ENCODE results near the gene TMEM233. TPM values are rescaled to one million over a fixed set of nuclear protein-coding genes. Genes with fewer than 3 reads are reported as not detected.
A peak's percentile ranks its signal among the peaks of the same experiment; 100 is the strongest.

The TMEM233 gene
- total and polyA plus RNA-seq, 2 experiments from 2014 or later: 0.24 to 0.71 TPM

- Histone ChIP-seq H2AFZ (no peak overlapping the region), H3K27ac (ENCODE audit: low read depth) (no peak overlapping the region), H3K36me3 (ENCODE audit: insufficient read depth) (no peaks in the 10 kb centered on the region), H3K4me2 (no peak overlapping the region), H3K27me3 (ENCODE audit: insufficient read depth) (no peaks in the 10 kb centered on the region), H3K4me1 (ENCODE audit: insufficient read depth) (no peaks in the 10 kb centered on the region), H3K9me2 (ENCODE audit: insufficient read depth) (0 out of 2 replicates have a peak, but pooled peaks cover 4% of the 10 kb centered on the region), H3F3A (replicated peaks; ENCODE audit: low read depth) (no peaks in the 10 kb centered on the region), H3K79me2 (replicated peaks; ENCODE audit: insufficient read depth) (no peaks in the 10 kb centered on the region), H3K4me3 (no peak overlapping the region), H4K20me1 (replicated peaks; ENCODE audit: insufficient read depth) (no peaks in the 10 kb centered on the region; the same call in none of the 2 replicates)
- TF ChIP-seq NANOG (IDR thresholded peaks at IDR 0.05; ENCODE audit: borderline replicate concordance) (no peak), EZH2 (IDR thresholded peaks at IDR 0.05; ENCODE audit: low read depth, unreplicated experiment) (no peak), ZNF331 (CRISPR knock-in tag; IDR thresholded peaks at IDR 0.05; ENCODE audit: low read depth) (no peak), JUNB (IDR thresholded peaks at IDR 0.05; ENCODE audit: unreplicated experiment) (no peak), POLR2AphosphoS5 (IDR thresholded peaks at IDR 0.05; ENCODE audit: low read depth) (no peak), CREB1 (CRISPR knock-in tag; IDR thresholded peaks at IDR 0.05; ENCODE audit: low read depth) (no peak), CTCF (conservative IDR thresholded peaks at IDR 0.05; ENCODE audit: low read depth in 2 of 2) (no peak), ETS1 (IDR thresholded peaks at IDR 0.05) (no peak), EZH2phosphoT487 (IDR thresholded peaks at IDR 0.05; ENCODE audit: unreplicated experiment) (no peak), REST (IDR thresholded peaks at IDR 0.05; ENCODE audit: unreplicated experiment) (no peak), STAT1 (IDR thresholded peaks at IDR 0.05; ENCODE audit: unreplicated experiment) (no peak), ZNF114 (CRISPR knock-in tag; IDR thresholded peaks at IDR 0.05) (no peak), ZNF462 (CRISPR knock-in tag; IDR thresholded peaks at IDR 0.05) (no peak)
- no peaks in the 10 kb centered on the region for H3K9me3 Mint-ChIP-seq
- no peaks in the 10 kb centered on the region for H3K27me3 Mint-ChIP-seq (ENCODE audit: insufficient read depth, low read depth, poor library complexity)
- H3K27ac Mint-ChIP-seq: peak overlapping the region; percentile 78
- H3K36me3 Mint-ChIP-seq (ENCODE audit: low read depth): peaks cover 44% of the 10 kb centered on the region
- H3K4me1 Mint-ChIP-seq: peaks cover 8% of the 10 kb centered on the region; the same call in 1 of the 3 replicates
- ATAC-seq (no peak), DNase-seq (ENCODE audit: low spot score) (no peak)
- H3K4me3 Mint-ChIP-seq: no peak overlapping the region
These were observed 93.8 kb downstream of the TMEM233 start for GRCh38 chr12:119687406-119687805.

Measured in GM23338 (cell line).